RWPE2 (cell line): ENCODE data around the gene PPME1.

Experiments
- ATAC-seq: fragments of 200-7000 bp; cut with Tn5 transposase; 3 replicates; pipeline ENCODE4 v1.9.1; 2021; ENCODE audit warnings: low read depth
- DNase-seq: peaks from one replicate; pipeline ENCODE4 v3.0.0-alpha.2; 2020; ENCODE audit warnings: low spot score
- H3K27ac ChIP-seq: fragments of 450-650 bp; 2 replicates; pipeline ENCODE4 v1.5.1; 2017; ENCODE audit warnings: mild to moderate bottlenecking; ENCODE audit not compliant: poor library complexity, severe bottlenecking
- H3K27me3 ChIP-seq: fragments of 250-450 bp; sonication (Bioruptor Pico); 2 replicates; pipeline ENCODE4 v1.5.1; 2021; ENCODE audit warnings: mild to moderate bottlenecking, moderate library complexity; ENCODE audit not compliant: insufficient read depth, poor library complexity, severe bottlenecking
- H3K36me3 ChIP-seq: fragments of 250-450 bp; sonication (Bioruptor Pico); 2 replicates; pipeline ENCODE4 v1.5.1; 2020; ENCODE audit warnings: low read depth, mild to moderate bottlenecking, moderate library complexity
- H3K4me1 ChIP-seq: fragments of 250-450 bp; sonication (Bioruptor Pico); 2 replicates; pipeline ENCODE4 v1.5.1; 2021; ENCODE audit warnings: mild to moderate bottlenecking, moderate library complexity; ENCODE audit not compliant: insufficient read depth, poor library complexity, severe bottlenecking
- H3K4me3 ChIP-seq: fragments of 250-450 bp; sonication (Bioruptor Pico); 2 replicates; pipeline ENCODE4 v1.5.1; 2021; ENCODE audit warnings: mild to moderate bottlenecking, moderate library complexity; ENCODE audit not compliant: severe bottlenecking
- H3K9me3 ChIP-seq: fragments of 250-450 bp; sonication (Bioruptor Pico); 2 replicates; pipeline ENCODE4 v1.5.1; 2021; ENCODE audit warnings: mild to moderate bottlenecking, moderate library complexity; ENCODE audit not compliant: severe bottlenecking
- CTCF ChIP-seq: fragments of 450-650 bp; IDR thresholded peaks from one replicate; pipeline ENCODE4 v1.5.1; 2017; ENCODE audit warnings: mild to moderate bottlenecking, moderate library complexity; ENCODE audit not compliant: poor library complexity, severe bottlenecking

Gene PPME1

GRCh38 chr11:74235121-74235520 lies 64.0 kb downstream of the PPME1 start:
- H3K27ac ChIP-seq, result no peak overlapping the region
- H3K27me3 ChIP-seq, result no peaks in the 10 kb centered on the region
- DNase-seq (no peak), ATAC-seq (no peak)
- H3K9me3 ChIP-seq, result no peaks in the 10 kb centered on the region
- no peak overlapping the region for H3K4me3 ChIP-seq
- no peak for TF ChIP-seq CTCF
- H3K36me3 ChIP-seq, result peaks cover 52% of the 10 kb centered on the region
- H3K4me1 ChIP-seq, result no peaks in the 10 kb centered on the region

- Histone ChIP-seq H3K36me3 (peaks cover 47% of the 10 kb centered on the region), H3K27me3 (no peaks in the 10 kb centered on the region), H3K27ac (no peak overlapping the region), H3K4me3 (no peak overlapping the region), H3K4me1 (no peaks in the 10 kb centered on the region), H3K9me3 (no peaks in the 10 kb centered on the region)
- ATAC-seq, result no peak
- DNase-seq, result no peak
- TF ChIP-seq CTCF, result no peak
Measured at GRCh38 chr11:74237541-74237940, 66.5 kb downstream of the PPME1 start.

- no peak for TF ChIP-seq CTCF
- no peaks in the 10 kb centered on the region for H3K4me1 ChIP-seq
- no peaks in the 10 kb centered on the region for H3K27me3 ChIP-seq
- H3K9me3 ChIP-seq, result no peaks in the 10 kb centered on the region
- DNase-seq (no peak), ATAC-seq (no peak)
- H3K4me3 ChIP-seq, result no peak overlapping the region
- peaks cover 47% of the 10 kb centered on the region for H3K36me3 ChIP-seq
- H3K27ac ChIP-seq, result no peak overlapping the region
Measured at GRCh38 chr11:74238243-74238642, 67.2 kb downstream of the PPME1 start.

- Histone ChIP-seq H3K27ac (no peak overlapping the region), H3K4me1 (no peaks in the 10 kb centered on the region), H3K9me3 (no peaks in the 10 kb centered on the region), H3K36me3 (peaks cover 42% of the 10 kb centered on the region), H3K27me3 (no peaks in the 10 kb centered on the region), H3K4me3 (no peak overlapping the region)
- no peak for ATAC-seq
- no peak for TF ChIP-seq CTCF
- DNase-seq, result no peak
Measured at GRCh38 chr11:74248469-74248868, 77.4 kb downstream of the PPME1 start.

GRCh38 chr11:74249496-74249895 lies 78.4 kb downstream of the PPME1 start:
- Histone ChIP-seq H3K27me3 (no peaks in the 10 kb centered on the region), H3K36me3 (peaks cover 40% of the 10 kb centered on the region), H3K4me1 (no peaks in the 10 kb centered on the region), H3K4me3 (no peak overlapping the region), H3K27ac (no peak overlapping the region), H3K9me3 (no peaks in the 10 kb centered on the region)
- no peak for TF ChIP-seq CTCF
- no peak for ATAC-seq
- no peak for DNase-seq
